ENCODE measurements around the gene RNF151.
A peak's percentile ranks its signal among the peaks of the same experiment; 100 is the strongest.
"Not testable (repeated sequence)": the region's sequence is repeated elsewhere in the genome, so short reads cannot be mapped to it uniquely, and the experiment has no call there.

RNF151 gene

DNA sequence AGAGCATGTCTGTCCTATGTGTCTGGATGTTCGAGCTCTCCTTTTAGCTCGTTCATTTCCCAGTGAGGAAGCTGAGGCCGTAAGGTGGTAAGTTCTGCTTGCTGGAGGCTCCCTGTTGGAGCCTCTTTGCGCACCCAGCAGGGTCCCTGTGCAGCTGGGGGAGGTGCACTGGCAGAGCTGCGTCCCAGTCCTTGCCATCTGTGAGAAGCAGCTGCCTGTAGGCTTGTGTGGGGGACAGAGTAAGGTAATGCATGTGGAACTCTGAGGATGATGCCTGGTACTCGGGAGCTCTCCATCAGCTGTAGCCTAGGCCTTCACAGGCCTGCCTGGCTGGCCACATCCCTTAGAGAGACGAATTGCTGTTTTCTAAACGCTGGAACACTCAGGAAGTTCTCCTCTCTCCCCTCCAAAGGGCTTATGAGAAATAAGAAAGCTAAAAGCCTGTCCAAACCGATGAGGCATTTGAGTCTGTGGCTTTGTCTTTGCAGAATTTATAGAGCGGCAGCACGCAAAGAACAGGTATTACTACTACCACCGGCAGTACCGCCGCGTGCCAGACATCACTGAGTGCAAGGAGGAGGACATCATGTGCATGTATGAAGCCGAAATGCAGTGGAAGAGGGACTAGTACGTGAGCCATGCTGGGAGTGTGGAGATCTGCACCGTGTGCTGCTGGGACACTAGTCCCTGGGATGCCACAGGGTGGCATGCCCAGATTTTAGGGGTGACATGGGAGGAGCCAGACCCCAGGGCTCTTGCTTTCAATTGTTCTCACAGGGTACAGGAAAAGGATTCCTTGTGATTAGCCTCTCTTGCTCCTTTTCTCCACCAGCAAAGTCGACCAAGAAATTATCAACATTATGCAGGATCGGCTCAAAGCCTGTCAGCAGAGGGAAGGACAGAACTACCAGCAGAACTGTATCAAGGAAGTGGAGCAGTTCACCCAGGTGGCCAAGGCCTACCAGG lies 5.7 kb upstream of the RNF151 start:
- no peak for DNase-seq

- no peak for DNase-seq
Measured at GRCh38 chr16:1961651-1962067, 5.0 kb upstream of the RNF151 start.

DNA sequence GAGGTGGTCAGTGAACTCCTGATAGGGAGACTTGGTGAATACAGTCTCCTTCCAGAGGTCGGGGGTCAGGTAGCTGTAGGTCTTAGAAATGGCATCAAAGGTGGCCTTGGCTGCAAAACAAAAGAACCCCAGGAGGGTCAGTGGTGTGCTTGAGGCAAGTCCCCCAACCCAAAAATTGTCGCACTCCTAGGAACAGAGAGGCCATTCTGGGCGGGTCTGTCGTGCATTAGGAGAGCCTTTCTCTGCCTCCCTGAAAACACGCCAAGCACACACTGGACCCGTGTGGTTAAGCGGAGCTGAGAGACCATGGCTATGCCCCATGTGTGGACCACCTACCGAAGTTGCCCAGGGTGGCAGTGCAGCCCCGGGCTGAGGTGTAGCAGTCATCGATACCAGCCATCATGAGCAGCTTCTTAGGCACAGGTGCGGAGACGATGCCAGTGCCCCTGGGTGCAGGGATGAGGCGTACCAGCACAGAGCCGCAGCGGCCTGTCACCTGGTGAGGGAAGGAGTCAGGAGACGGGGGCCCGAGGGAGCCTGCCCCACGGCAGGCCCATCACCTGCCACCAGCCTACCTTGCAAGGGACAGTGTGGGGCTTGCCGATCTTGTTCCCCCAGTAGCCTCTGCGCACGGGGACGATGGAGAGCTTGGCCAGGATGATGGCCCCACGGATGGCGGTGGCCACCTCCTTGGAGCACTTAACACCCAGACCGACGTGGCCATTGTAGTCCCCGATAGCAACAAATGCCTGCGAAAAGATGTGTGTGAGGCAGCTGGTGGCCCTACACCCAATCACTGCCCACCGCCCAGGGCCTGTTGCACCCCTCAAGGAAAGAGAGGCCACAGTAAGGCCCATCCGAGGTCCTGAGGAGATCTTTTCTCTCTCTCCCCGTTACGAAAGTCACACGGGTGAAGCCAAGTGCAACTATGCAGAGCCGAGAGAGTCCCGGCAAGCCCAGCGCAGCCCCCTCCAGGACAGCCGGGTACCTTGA lies 4.2 kb upstream of the RNF151 start:
- DNase-seq = not testable (repeated sequence)

DNA sequence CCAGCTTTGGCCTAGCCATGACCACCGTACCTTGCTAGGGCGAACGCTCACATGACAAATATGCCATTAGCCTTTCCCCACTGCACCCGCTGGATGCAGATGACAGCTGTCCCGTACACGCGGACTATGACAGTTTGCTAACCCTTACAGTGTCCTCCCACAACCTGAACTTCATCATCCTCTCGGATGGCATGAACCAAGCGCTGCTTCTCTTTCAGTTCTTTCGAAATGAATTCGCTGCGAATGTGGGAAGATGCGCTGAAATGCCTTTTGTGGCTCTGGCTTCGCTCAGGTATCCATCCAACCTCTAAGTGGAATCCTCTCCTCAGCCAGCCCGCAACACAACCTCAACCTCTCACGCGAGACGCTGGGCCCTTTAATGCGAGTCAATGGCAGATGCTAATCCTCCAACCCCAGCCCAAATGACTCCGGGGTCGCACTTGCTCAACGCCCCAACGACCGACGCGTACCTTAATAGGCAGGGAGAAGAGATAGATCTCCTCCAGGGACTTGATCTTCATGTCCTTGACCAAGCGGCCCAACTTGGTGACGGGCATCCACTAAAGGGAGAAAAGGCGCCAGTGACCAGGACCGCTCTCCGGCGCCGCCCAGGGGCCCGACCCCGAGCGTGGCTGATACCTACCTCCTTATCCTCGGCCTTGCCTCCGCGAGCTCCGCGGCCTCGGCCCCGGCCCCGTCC lies 2.7 kb upstream of the RNF151 start:
- peak; percentile 34 for DNase-seq

- DNase-seq = peak; percentile 100
Measured at GRCh38 chr16:1964506-1965395, 1.9 kb upstream of the RNF151 start, which contains the start of gene RPS2. Gene RPS2, minus strand, starts transcription at chr16:1964826. Its CDS starts 201 bp downstream, at chr16:1964625.

DNA sequence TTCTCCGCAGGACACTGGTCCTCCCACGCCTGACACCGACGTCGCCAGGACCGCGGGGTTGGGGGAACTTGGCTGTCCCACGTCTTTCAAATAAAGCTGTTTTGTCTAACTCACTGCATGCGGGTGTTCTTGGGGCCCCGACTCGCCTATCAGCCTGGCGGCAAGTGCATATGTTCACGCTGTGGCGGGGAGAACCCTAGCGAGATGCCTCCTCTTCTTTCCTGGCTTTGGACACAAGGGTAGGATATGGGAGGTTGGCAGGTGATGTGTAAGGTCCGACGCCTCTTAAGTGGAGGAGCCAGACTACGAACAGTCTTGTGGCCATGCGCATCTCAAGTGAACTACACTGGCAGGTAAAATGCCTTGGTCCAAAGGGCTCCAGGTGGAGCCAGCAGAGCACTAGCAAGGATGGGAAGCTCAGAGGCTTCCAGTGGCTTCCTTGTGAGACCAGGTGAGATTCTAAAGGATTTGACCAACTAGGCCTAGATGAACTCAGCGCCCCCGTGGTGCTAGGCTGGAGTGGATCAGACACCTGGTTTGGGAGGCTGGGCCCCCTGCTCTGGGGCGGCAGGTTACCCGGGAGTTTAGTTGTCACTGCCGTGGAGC lies 1.2 kb upstream of the RNF151 start:
- DNase-seq = no peak

DNA sequence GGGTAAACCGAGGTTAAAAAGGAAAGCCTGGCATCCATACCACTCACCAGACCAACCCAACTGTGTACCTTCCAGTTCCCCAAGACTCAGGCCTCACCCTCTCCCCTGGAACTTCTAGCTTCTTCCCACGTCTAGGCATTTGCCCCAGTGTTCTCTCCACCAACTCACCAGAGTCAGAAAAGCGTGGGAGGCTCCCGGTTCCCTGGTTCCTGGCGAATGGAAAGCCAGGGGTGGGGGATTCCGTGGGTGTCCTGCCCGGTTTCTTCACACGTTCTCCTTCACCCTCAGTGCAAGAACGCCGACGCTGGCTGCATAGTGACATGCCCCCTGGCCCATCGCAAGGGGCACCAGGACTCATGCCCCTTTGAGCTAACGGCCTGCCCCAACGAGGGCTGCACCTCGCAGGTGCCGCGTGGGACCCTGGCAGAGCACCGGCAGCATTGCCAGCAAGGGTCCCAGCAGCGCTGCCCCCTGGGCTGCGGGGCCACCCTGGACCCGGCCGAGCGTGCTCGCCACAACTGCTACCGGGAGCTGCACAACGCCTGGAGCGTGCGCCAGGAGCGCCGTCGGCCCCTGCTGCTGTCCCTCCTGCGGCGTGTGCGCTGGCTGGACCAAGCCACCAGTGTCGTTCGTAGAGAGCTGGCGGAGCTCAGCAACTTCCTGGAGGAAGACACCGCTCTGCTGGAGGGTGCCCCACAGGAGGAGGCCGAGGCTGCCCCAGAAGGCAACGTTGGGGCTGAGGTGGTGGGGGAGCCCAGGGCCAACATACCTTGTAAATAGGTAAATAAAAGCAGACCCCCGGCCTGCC lies 1.7 kb downstream of the RNF151 start:
- DNase-seq = no peak

GRCh38 chr16:1971796-1972489 lies 5.3 kb downstream of the RNF151 start, which contains the start of gene TBL3:
Gene TBL3, plus strand, starts transcription at chr16:1972053. Its CDS starts 112 bp downstream, at chr16:1972165.
- DNase-seq = peak; percentile 95

DNA sequence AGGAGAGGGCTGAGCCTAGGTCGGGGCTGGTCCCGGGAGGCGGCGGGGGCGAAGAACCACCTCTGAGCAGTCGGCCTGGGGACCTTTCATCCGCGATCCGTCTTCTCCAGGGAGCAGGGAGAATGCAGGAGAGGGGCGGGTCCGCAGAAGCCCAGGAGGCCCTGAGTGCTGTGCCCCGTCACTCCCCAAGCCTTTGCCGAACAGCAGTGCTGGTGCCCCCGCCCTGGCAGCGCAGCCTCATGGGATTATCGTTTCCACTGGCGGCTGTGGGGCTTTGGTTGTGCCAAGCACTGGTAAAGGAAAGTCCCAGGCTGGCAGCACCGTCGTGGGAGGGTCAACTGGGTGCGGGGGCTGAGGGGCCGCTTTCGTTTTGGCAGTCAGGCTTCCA lies 5.8 kb downstream of the RNF151 start:
- DNase-seq = no peak

- DNase-seq = no peak
Measured at GRCh38 chr16:1973461-1974156, 7.0 kb downstream of the RNF151 start.

- no peak for DNase-seq
Measured at GRCh38 chr16:1974157-1975070, 7.8 kb downstream of the RNF151 start.

DNA sequence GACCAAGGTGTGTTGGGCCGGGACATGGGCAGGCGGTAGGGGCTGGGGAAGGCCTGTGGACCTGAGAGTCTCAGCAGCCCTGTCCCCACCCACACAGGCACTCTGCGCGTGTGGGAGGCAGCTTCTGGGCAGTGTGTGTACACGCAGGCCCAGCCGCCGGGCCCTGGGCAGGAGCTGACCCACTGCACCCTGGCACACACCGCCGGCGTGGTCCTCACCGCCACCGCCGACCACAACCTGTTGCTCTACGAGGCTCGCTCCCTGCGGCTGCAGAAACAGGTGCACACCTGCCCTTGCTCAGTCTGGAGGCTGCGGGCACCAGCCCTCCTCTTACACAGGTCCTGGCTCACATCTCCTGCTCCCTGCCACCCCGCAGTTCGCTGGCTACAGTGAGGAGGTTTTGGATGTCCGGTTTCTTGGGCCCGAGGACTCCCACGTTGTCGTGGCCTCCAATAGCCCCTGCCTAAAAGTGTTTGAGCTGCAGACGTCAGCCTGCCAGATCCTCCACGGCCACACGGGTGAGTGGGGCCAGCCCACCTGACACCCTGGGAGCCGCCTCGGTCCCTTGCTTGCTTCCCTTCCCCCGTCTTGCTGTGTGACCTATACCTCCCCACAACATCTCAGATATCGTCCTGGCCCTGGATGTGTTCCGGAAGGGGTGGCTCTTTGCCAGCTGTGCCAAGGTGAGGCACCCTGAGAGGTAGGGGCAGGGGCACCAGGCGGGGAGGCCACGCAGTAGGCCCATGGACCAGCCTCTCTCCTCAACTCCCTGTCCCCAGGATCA lies 9.0 kb downstream of the RNF151 start:
- no peak for DNase-seq

DNA sequence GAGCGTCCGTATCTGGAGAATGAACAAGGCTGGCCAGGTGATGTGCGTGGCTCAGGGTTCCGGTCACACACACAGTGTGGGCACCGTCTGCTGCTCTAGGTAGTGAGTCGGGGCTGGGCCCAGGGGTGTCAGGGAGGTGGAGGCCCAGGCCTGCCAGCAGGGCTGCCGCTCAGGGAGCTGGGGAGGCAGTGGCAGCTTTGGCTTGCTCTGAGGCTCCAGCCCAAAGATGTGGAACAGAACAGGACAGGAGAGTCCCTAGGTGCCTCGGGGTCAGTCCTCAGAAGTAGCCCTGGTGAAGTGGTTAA lies 9.5 kb downstream of the RNF151 start:
- no peak for DNase-seq

- no peak for DNase-seq
Measured at GRCh38 chr16:1976951-1977874, 10.6 kb downstream of the RNF151 start.

- DNase-seq = no peak
Measured at GRCh38 chr16:1977875-1978268, 11.2 kb downstream of the RNF151 start.

Data from effector CD4-positive, alpha-beta T cell (primary cell).